ENCODE measurements around the gene STK32C.
A peak's percentile ranks its signal among the peaks of the same experiment; 100 is the strongest.
"Not testable (repeated sequence)": the region's sequence is repeated elsewhere in the genome, so short reads cannot be mapped to it uniquely, and the experiment has no call there.

Gene STK32C

DNA sequence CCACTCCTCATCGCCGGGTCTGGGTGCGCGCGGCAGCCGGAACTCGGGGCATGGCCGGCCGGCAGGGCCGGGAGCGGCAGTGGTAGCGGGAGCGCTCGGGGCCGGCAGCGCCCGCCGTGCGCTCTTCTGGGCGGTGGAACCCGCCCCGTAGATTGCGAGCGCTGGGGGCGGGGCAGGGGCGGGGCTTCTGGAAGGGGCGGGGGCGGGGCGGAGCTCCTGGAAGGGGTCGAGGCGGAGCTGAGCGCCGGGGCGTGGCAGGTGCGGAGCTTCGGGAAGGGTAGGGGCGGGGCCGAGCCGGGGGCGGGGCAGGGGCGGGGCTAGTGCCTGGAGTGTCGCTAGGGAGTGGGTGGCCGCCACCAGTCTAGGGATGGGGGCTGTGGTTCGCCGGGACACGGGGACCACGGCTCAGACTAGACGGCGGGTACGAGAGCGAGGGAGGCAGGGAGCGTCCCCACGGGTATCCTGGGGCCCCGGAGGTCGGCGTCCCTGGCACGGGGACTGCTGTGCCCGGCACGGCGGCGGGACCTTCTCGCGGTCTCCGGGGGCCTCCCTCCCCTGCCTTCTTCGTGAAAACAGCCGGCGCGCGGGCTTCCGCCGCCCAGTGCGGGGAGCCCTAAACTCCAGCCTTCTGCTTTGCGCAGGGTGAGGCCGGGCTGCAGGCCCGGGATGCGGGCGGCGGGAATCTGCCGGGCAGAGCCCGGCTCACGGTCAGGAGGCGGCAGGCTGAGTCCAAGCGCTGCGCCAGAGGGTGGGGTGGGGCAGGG, at the start of gene STK32C:
TSS of gene STK32C (minus strand) at position 128 of the 764 bp plus-strand sequence. CDS start at position 11, 117 bp downstream.
- peak within 1 kb of the TSS; percentile 52 to 77 for H3K4me3 ChIP-seq (ENCODE audit: low read depth in 1 of 2, low read length in 2 of 2)
- no peaks in the 10 kb centered on the region for H3K9me3 ChIP-seq (ENCODE audit: low read length)
- peak within 1 kb of the TSS; percentile 52 for H3K27ac ChIP-seq (ENCODE audit: low read depth, low read length)
- H3K36me3 ChIP-seq (ENCODE audit: insufficient read depth, low read length), result no peaks in the 10 kb centered on the region
- H3K27me3 ChIP-seq (ENCODE audit: control insufficient read depth in 1 of 2, insufficient read depth in 2 of 2, low read length in 2 of 2), result peaks cover 0 to 6% of the 10 kb centered on the region in 2 donors
- no peak within 1 kb of the TSS for H3K9ac ChIP-seq (ENCODE audit: low read length)
- H3K4me1 ChIP-seq (ENCODE audit: insufficient read depth, low read length), result peaks cover 4% of the 10 kb centered on the region

DNA sequence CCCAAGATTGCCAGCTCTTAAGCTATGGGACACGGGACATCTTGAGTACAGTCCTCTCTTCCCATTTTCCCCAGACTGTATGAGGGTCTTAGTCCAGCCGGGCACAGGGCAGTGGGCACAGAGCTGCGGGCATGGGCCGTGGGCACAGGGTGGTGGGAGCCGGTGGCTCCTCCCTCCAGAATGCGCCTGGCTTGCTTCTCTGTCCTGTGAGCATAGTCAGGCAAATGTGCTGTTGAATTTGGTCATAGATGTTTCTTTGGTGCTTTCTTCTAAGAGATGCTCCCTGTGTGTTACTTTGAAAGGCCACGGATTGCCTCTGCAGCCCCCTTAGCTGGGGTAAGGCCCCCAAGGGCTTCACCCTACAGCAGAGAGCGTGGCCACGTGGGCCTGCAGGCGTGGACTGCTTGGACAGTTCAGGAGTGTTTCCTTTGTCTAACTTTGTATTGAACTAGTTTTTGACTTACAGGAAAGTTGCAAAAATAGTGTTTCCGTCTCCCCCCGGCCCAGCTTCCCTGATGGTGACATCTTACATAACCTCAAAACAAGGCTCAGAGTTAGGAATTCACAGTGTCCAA, 49.0 kb upstream of the STK32C start:
- Histone ChIP-seq H3K4me1 (ENCODE audit: insufficient read depth, low read length) (no peaks in the 10 kb centered on the region), H3K27me3 (ENCODE audit: control insufficient read depth in 1 of 2, insufficient read depth in 2 of 2, low read length in 2 of 2) (no peaks in the 10 kb centered on the region), H3K9me3 (ENCODE audit: low read length) (no peaks in the 10 kb centered on the region), H3K4me3 (ENCODE audit: low read depth in 1 of 2, low read length in 2 of 2) (no peak overlapping the region), H3K9ac (ENCODE audit: low read length) (no peak overlapping the region), H3K36me3 (ENCODE audit: insufficient read depth, low read length) (no peaks in the 10 kb centered on the region), H3K27ac (ENCODE audit: low read depth, low read length) (no peak overlapping the region)

DNA sequence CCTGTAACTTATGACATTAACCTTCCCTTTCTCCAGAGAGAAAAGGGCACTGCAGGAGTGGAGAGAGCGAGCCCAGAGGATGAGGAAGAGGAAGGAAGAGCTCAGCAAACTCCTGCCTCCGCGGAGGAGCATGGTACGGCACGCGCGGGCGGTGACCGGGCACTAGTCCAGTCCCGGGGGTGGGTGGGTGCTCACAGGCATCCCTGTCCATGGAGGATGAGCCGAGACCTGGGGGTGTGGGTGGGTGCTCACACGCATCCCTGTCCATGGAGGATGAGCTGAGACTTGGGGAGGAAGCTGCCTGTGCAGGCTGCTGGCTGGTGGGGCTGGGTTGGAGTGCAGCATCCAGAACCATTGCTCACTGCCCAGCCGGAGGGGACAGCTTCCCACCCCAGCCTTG, 48.0 kb upstream of the STK32C start:
- Histone ChIP-seq H3K4me3 (ENCODE audit: low read depth in 1 of 2, low read length in 2 of 2) (no peak overlapping the region), H3K27me3 (ENCODE audit: control insufficient read depth in 1 of 2, insufficient read depth in 2 of 2, low read length in 2 of 2) (no peaks in the 10 kb centered on the region), H3K36me3 (ENCODE audit: insufficient read depth, low read length) (no peaks in the 10 kb centered on the region), H3K9me3 (ENCODE audit: low read length) (no peaks in the 10 kb centered on the region), H3K4me1 (ENCODE audit: insufficient read depth, low read length) (no peaks in the 10 kb centered on the region), H3K9ac (ENCODE audit: low read length) (no peak overlapping the region), H3K27ac (ENCODE audit: low read depth, low read length) (no peak overlapping the region)

DNA sequence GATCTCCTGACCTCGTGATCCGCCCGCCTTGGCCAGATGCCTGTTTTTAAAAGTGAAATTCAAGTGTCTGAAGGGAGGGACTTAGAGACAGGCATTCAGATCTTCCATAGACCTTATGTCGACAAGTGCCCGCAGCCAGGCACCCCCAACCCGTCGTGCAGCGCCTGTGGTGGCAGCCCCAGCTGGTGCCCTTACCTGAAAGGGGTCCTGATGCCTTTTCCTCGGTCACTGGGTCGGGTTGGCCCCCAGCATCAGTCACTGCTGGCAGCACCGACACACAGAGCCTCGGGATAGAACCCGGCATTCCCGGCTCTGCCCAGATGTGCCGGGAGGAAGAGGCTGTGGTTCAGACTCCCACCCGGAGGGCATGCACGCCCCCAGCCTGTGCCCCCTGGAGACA, 47.5 kb upstream of the STK32C start:
- no peak overlapping the region for H3K9ac ChIP-seq (ENCODE audit: low read length)
- H3K4me1 ChIP-seq (ENCODE audit: insufficient read depth, low read length), result no peaks in the 10 kb centered on the region
- H3K27ac ChIP-seq (ENCODE audit: low read depth, low read length), result no peak overlapping the region
- no peaks in the 10 kb centered on the region for H3K27me3 ChIP-seq (ENCODE audit: control insufficient read depth in 1 of 2, insufficient read depth in 2 of 2, low read length in 2 of 2)
- no peaks in the 10 kb centered on the region for H3K36me3 ChIP-seq (ENCODE audit: insufficient read depth, low read length)
- H3K9me3 ChIP-seq (ENCODE audit: low read length), result no peaks in the 10 kb centered on the region
- H3K4me3 ChIP-seq (ENCODE audit: low read depth in 1 of 2, low read length in 2 of 2), result no peak overlapping the region

DNA sequence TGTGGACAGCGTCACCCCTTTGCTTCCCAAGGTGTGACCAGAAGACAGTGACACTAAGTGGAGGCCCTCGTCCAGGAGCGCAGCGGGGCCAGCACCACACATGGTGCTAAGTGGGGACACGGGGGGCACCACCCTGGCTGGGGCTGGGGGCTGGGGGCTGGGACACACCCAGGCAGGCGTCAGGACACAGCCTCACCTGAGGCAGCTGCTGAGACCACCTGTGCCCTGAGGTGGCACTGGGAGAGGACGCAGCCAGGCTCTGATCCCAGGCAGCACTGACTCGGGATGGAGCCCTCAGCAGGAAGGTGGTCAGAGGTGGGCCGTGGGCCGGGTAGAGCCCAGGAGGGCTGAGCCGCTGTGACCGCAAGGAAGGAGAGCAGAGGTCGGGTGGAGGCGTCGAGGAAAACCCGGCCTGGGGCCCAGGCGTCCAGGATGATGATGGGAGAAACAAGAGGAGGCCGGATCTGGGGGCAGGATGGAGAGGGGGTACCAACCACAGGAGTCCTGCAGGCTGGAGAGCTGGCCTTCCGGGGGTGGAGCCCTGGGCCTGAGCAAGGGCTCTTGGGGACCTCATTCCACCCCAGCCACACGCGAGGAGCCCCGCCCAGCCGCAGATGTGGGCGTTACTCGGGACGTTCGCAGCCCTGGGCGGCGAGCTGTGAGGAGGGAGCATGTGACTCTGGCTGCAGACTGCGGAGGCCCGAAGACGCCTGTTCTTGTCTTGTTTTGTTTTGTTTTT, 46.8 kb upstream of the STK32C start:
- H3K36me3 ChIP-seq (ENCODE audit: insufficient read depth, low read length), result no peaks in the 10 kb centered on the region
- no peak overlapping the region for H3K9ac ChIP-seq (ENCODE audit: low read length)
- H3K27ac ChIP-seq (ENCODE audit: low read depth, low read length), result no peak overlapping the region
- H3K27me3 ChIP-seq (ENCODE audit: control insufficient read depth in 1 of 2, insufficient read depth in 2 of 2, low read length in 2 of 2), result no peaks in the 10 kb centered on the region
- no peaks in the 10 kb centered on the region for H3K9me3 ChIP-seq (ENCODE audit: low read length)
- no peaks in the 10 kb centered on the region for H3K4me1 ChIP-seq (ENCODE audit: insufficient read depth, low read length)
- no peak overlapping the region for H3K4me3 ChIP-seq (ENCODE audit: low read depth in 1 of 2, low read length in 2 of 2)

DNA sequence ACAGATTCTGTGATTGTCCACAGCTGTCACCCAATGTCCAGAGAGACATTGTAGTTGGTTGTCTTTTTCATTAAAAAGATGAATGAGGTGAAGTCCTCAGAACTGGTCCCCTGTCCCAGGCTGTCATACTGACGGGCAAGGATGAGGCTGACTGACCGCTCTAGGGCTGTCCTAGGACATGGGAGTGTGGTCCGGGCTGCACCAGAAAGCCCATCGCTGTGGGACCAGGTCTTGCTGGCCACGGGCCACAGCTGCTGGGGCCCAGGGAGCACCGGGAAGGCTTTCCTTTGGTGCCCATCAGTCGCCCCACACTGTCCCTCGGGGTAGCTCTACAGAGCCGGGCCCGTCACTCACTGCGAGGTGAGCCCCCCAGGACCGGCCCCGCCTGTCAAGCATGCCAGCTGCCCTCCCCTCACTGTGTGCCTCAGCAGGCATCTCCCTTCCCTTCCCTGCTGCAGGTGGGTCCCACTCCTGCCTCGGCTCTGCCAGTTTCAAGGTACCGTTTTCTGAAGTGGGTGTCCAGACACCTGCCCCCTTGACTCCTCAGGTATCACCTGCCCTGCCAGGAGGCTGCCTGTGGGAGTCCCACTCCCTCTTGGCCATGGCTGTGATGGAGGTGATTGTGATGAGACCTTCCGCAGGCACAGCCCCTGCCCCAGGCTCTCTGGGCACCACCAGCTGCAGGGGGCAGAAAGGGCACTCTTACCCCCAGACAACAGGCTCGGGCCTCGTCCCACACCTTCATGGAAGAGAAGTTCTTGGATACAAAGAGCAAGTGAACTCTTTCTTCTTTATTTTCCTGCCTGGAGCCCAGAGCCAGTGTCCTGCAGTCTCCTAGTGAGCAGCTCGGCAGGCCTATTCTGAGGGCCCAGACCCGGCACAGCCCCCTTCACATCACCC, 46.0 kb upstream of the STK32C start:
- Histone ChIP-seq H3K4me3 (ENCODE audit: low read depth in 1 of 2, low read length in 2 of 2) (no peak overlapping the region), H3K9ac (ENCODE audit: low read length) (no peak overlapping the region), H3K36me3 (ENCODE audit: insufficient read depth, low read length) (no peaks in the 10 kb centered on the region), H3K4me1 (ENCODE audit: insufficient read depth, low read length) (no peaks in the 10 kb centered on the region), H3K9me3 (ENCODE audit: low read length) (no peaks in the 10 kb centered on the region), H3K27me3 (ENCODE audit: control insufficient read depth in 1 of 2, insufficient read depth in 2 of 2, low read length in 2 of 2) (no peaks in the 10 kb centered on the region), H3K27ac (ENCODE audit: low read depth, low read length) (no peak overlapping the region)

DNA sequence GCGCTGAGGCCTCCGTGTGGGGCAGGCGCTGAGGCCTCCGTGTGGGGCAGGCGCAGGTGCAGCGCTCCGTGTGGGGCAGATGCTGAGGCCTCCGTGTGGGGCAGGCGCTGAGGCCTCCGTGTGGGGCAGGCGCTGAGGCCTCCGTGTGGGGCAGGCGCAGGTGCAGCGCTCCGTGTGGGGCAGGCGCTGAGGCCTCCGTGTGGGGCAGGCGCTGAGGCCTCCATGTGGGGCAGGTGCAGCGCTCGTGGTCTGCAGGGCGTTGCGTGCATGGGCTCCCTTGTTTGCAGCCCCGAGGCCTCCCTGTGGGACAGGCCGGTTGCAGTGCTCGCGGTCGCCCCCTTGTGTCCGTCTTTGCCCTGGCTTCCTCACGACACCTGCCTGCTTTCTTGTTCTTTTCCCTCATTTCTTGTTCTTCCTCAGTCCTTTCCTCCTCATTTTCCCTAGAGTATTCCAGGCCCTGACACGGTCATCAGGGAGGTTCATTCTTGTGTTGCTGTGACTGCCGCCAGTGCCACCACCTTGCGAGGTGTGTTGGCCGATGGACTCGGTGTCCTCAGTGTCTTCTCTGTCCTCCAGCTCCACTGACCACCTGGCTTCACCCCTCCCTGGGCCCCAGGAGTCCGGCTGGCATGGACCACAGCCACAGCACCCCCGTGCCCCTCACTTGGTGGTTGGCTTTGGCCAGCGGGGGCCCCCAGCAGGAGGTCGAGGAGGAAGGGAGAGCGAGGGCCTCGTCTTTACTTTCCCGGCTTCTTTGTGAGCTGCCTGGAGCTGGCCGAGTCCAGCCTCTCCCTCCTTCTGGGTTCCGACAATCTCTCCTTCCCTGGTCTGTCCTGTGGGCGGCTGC, 44.9 kb upstream of the STK32C start:
- H3K4me1 ChIP-seq (ENCODE audit: insufficient read depth, low read length); H3K27me3 ChIP-seq (ENCODE audit: control insufficient read depth in 1 of 2, insufficient read depth in 2 of 2, low read length in 2 of 2); H3K9me3 ChIP-seq (ENCODE audit: low read length); H3K36me3 ChIP-seq (ENCODE audit: insufficient read depth, low read length); H3K9ac ChIP-seq (ENCODE audit: low read length); H3K27ac ChIP-seq (ENCODE audit: low read depth, low read length); H3K4me3 ChIP-seq (ENCODE audit: low read depth in 1 of 2, low read length in 2 of 2): not testable (repeated sequence)

DNA sequence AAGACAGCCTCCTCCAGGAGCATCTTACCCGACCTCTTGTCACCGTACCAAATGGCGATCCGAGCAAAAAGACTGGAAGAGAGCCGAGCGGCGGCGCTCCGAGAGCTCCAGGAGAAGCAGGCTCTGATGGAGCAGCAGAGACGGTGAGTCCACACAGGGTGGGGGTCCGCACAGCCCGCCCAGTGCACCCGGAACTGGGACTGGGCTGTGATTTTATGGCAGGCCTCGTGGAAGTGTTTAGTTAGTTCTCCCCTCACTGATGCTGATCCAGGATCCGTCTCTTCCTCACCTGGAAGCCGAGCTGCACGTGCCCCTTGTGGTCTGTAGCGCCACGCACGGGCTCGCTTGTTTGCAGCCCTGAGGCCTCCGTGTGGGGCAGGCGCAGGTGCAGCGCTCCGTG, 43.9 kb upstream of the STK32C start:
- H3K27me3 ChIP-seq (ENCODE audit: control insufficient read depth in 1 of 2, insufficient read depth in 2 of 2, low read length in 2 of 2), result no peaks in the 10 kb centered on the region

DNA sequence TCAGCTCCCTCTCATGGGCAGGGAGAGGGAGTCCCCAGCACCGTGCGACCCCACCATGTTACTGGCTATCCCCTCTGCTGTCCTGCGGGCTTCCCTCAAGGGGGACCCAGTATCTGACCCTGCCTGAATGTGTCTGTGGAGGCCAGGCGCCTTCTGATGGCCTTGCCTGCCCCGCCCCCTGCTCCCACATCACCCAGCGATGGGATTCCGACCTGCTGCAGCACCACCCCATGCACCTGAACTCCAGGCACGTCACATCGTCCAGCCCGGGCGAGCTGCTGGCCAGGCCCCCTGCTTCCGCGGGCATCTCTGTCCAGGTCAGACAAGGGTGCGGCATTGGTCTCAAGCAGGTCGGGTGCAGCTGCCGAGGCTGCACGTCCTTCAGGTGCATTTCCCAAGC, 43.2 kb upstream of the STK32C start:
- Histone ChIP-seq H3K9ac (ENCODE audit: low read length) (no peak overlapping the region), H3K27me3 (ENCODE audit: control insufficient read depth in 1 of 2, insufficient read depth in 2 of 2, low read length in 2 of 2) (no peaks in the 10 kb centered on the region), H3K27ac (ENCODE audit: low read depth, low read length) (no peak overlapping the region), H3K4me3 (ENCODE audit: low read depth in 1 of 2, low read length in 2 of 2) (no peak overlapping the region), H3K4me1 (ENCODE audit: insufficient read depth, low read length) (no peaks in the 10 kb centered on the region), H3K9me3 (ENCODE audit: low read length) (no peaks in the 10 kb centered on the region), H3K36me3 (ENCODE audit: insufficient read depth, low read length) (no peaks in the 10 kb centered on the region)

More for the DNA sequence above, 43.9 kb upstream of the STK32C start:
- Histone ChIP-seq H3K36me3 (ENCODE audit: insufficient read depth, low read length) (no peaks in the 10 kb centered on the region), H3K27ac (ENCODE audit: low read depth, low read length) (no peak overlapping the region), H3K4me3 (ENCODE audit: low read depth in 1 of 2, low read length in 2 of 2) (no peak overlapping the region), H3K9ac (ENCODE audit: low read length) (no peak overlapping the region), H3K9me3 (ENCODE audit: low read length) (no peaks in the 10 kb centered on the region), H3K4me1 (ENCODE audit: insufficient read depth, low read length) (no peaks in the 10 kb centered on the region)

DNA sequence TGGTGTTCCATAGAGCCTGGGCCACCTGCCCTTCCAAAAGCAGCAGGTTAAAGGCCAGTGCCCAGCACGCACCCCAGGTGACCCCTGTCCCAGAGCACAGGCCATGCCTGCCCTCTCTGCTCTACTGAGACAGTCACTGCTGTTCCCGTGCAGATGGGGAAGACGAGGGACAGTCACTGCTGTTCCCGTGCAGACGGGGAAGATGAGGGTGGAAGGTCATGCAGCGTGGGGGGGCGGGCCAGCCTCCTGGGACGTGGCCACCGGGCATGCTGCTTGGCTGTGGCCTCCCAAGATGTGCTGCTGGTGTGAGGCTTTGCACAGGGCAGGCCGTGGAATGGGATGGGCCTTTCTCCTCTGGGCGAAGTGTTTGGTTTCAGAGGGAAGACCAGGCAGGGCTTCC, 42.6 kb upstream of the STK32C start:
- no peaks in the 10 kb centered on the region for H3K9me3 ChIP-seq (ENCODE audit: low read length)
- no peaks in the 10 kb centered on the region for H3K4me1 ChIP-seq (ENCODE audit: insufficient read depth, low read length)
- H3K36me3 ChIP-seq (ENCODE audit: insufficient read depth, low read length), result no peaks in the 10 kb centered on the region
- no peaks in the 10 kb centered on the region for H3K27me3 ChIP-seq (ENCODE audit: control insufficient read depth in 1 of 2, insufficient read depth in 2 of 2, low read length in 2 of 2)
- no peak overlapping the region for H3K9ac ChIP-seq (ENCODE audit: low read length)
- no peak overlapping the region for H3K4me3 ChIP-seq (ENCODE audit: low read depth in 1 of 2, low read length in 2 of 2)
- no peak overlapping the region for H3K27ac ChIP-seq (ENCODE audit: low read depth, low read length)
